BLaER1 treated with 17β-estradiol and CSF1 and Interleukin-3, amounts not matched to agents 10 nM and 100 nM (cell line): ENCODE data around the gene NPHP4.

Experiments used
- H3K27ac ChIP-seq, 11 experiments: shearing (Covaris generic); formaldehyde crosslinking; 2 replicates each; pipeline ENCODE4 v1.8.1; 2022
- H3K27me3 ChIP-seq, 11 experiments: shearing (Covaris generic); formaldehyde crosslinking; 2 replicates each; pipeline ENCODE4 v1.8.1; 2022
- H3K36me3 ChIP-seq, 11 experiments: shearing (Covaris generic); formaldehyde crosslinking; 2 replicates each; pipeline ENCODE4 v1.8.1; 2022
- H3K4me1 ChIP-seq, 10 experiments: shearing (Covaris generic); formaldehyde crosslinking; 2 replicates each; pipeline ENCODE4 v1.8.1; 2022
- H3K4me2 ChIP-seq, 11 experiments: shearing (Covaris generic); formaldehyde crosslinking; 2 replicates each; pipeline ENCODE4 v1.8.1; 2022
- H3K4me3 ChIP-seq, 10 experiments: shearing (Covaris generic); formaldehyde crosslinking; 2 replicates each; pipeline ENCODE4 v1.8.1; 2022
- H3K9ac ChIP-seq, 11 experiments: shearing (Covaris generic); formaldehyde crosslinking; 2 replicates each; pipeline ENCODE4 v1.8.1; 2022
- H3K9me3 ChIP-seq, 11 experiments: shearing (Covaris generic); formaldehyde crosslinking; replicated peaks in 1 of 11; 2 replicates each; pipeline ENCODE4 v1.8.1; 2022
- H4K20me1 ChIP-seq, 11 experiments: shearing (Covaris generic); formaldehyde crosslinking; 2 replicates each; pipeline ENCODE4 v1.8.1; 2022
- Cebpa-rat ChIP-seq, 11 experiments: shearing (Covaris generic); IDR thresholded peaks; 2 replicates each; pipeline ENCODE4 v1.8.1; 2022

Gene NPHP4

GRCh38 chr1:5875345-5875910, 116.8 kb downstream of the NPHP4 start:
- no peak overlapping the region for H3K9ac ChIP-seq
- H3K36me3 ChIP-seq = peaks cover 69 to 97% (median 84%) of the 10 kb centered on the region in 11 experiments
- H3K27me3 ChIP-seq = no peaks in the 10 kb centered on the region
- peaks cover 0 to 10% (median 0%) of the 10 kb centered on the region in 11 experiments; a peak in 1 of 22 replicates for H4K20me1 ChIP-seq
- no peak overlapping the region for H3K4me2 ChIP-seq
- no peak for TF ChIP-seq Cebpa-rat (IDR thresholded peaks at IDR 0.05)
- H3K4me3 ChIP-seq = no peak overlapping the region
- H3K27ac ChIP-seq = no peak overlapping the region
- H3K4me1 ChIP-seq = peaks cover 0 to 29% (median 13%) of the 10 kb centered on the region in 10 experiments; a peak in 13 of 20 replicates
- H3K9me3 ChIP-seq = peaks cover 12 to 16% (median 14%) of the 10 kb centered on the region in 11 experiments

GRCh38 chr1:5874416-5875110, 117.7 kb downstream of the NPHP4 start:
- TF ChIP-seq Cebpa-rat (IDR thresholded peaks at IDR 0.05) = no peak
- no peak overlapping the region for H3K4me3 ChIP-seq
- H4K20me1 ChIP-seq = peaks cover 0 to 10% (median 0%) of the 10 kb centered on the region in 11 experiments; a peak in 1 of 22 replicates
- no peak overlapping the region for H3K9ac ChIP-seq
- H3K27me3 ChIP-seq = no peaks in the 10 kb centered on the region
- H3K27ac ChIP-seq = no peak overlapping the region
- peaks cover 66 to 97% (median 81%) of the 10 kb centered on the region in 11 experiments for H3K36me3 ChIP-seq
- peaks cover 3 to 7% (median 5%) of the 10 kb centered on the region in 11 experiments for H3K9me3 ChIP-seq
- H3K4me1 ChIP-seq = peaks cover 0 to 22% (median 13%) of the 10 kb centered on the region in 10 experiments; a peak in 13 of 20 replicates
- H3K4me2 ChIP-seq = no peak overlapping the region

GRCh38 chr1:5873556-5873955, 118.7 kb downstream of the NPHP4 start:
- H3K27me3 ChIP-seq = no peaks in the 10 kb centered on the region
- peaks cover 58 to 92% (median 78%) of the 10 kb centered on the region in 11 experiments for H3K36me3 ChIP-seq
- H3K9me3 ChIP-seq = peaks cover 0 to 6% (median 0%) of the 10 kb centered on the region in 11 experiments; a peak in 2 of 22 replicates
- peaks cover 0 to 10% (median 0%) of the 10 kb centered on the region in 11 experiments; a peak in 2 of 22 replicates for H4K20me1 ChIP-seq
- no peak for TF ChIP-seq Cebpa-rat (IDR thresholded peaks at IDR 0.05)
- H3K9ac ChIP-seq = no peak overlapping the region
- H3K4me2 ChIP-seq = no peak overlapping the region
- peaks cover 0 to 12% (median 7%) of the 10 kb centered on the region in 10 experiments; a peak in 13 of 20 replicates for H3K4me1 ChIP-seq
- H3K4me3 ChIP-seq = no peak overlapping the region
- H3K27ac ChIP-seq = no peak overlapping the region

GRCh38 chr1:5872886-5873285, 119.3 kb downstream of the NPHP4 start:
- Histone ChIP-seq H3K9ac (no peak overlapping the region), H3K27me3 (no peaks in the 10 kb centered on the region), H3K4me1 (peaks cover 0 to 5% (median 0%) of the 10 kb centered on the region in 10 experiments; a peak in 6 of 20 replicates), H4K20me1 (peaks cover 0 to 10% (median 0%) of the 10 kb centered on the region in 11 experiments; a peak in 3 of 22 replicates), H3K36me3 (peaks cover 61 to 91% (median 75%) of the 10 kb centered on the region in 11 experiments), H3K4me3 (no peak overlapping the region), H3K4me2 (no peak overlapping the region), H3K27ac (no peak overlapping the region), H3K9me3 (peaks cover 0 to 7% (median 0%) of the 10 kb centered on the region in 11 experiments; a peak in 2 of 22 replicates)
- TF ChIP-seq Cebpa-rat (IDR thresholded peaks at IDR 0.05) = no peak

GRCh38 chr1:5868931-5869500, 123.2 kb downstream of the NPHP4 start:
- H3K4me2 ChIP-seq = no peak overlapping the region
- no peak overlapping the region for H3K9ac ChIP-seq
- no peak for TF ChIP-seq Cebpa-rat (IDR thresholded peaks at IDR 0.05)
- H3K4me1 ChIP-seq = peaks cover 7 to 11% (median 10%) of the 10 kb centered on the region in 10 experiments; a peak in 16 of 20 replicates
- H4K20me1 ChIP-seq = peaks cover 0 to 19% (median 0%) of the 10 kb centered on the region in 11 experiments; a peak in 3 of 22 replicates
- H3K4me3 ChIP-seq = no peak overlapping the region
- H3K27me3 ChIP-seq = no peaks in the 10 kb centered on the region
- peaks cover 0 to 7% (median 0%) of the 10 kb centered on the region in 11 experiments; a peak in 2 of 22 replicates for H3K9me3 ChIP-seq
- H3K36me3 ChIP-seq = peaks cover 35 to 89% (median 47%) of the 10 kb centered on the region in 11 experiments
- no peak overlapping the region for H3K27ac ChIP-seq

- H3K4me2 ChIP-seq = peak overlapping the region in 5 of 11 experiments; percentile 34 to 59 (median 45); a peak in 9 of 22 replicates
- peaks cover 18 to 86% (median 37%) of the 10 kb centered on the region in 11 experiments; a peak in 19 of 22 replicates for H3K36me3 ChIP-seq
- H3K4me1 ChIP-seq = peaks cover 7 to 11% (median 10%) of the 10 kb centered on the region in 10 experiments; a peak in 16 of 20 replicates
- H3K27me3 ChIP-seq = no peaks in the 10 kb centered on the region
- TF ChIP-seq Cebpa-rat (IDR thresholded peaks at IDR 0.05) = no peak
- peaks cover 0 to 9% (median 0%) of the 10 kb centered on the region in 11 experiments; a peak in 4 of 22 replicates for H4K20me1 ChIP-seq
- peaks cover 0 to 7% (median 0%) of the 10 kb centered on the region in 11 experiments; a peak in 2 of 22 replicates for H3K9me3 ChIP-seq
- no peak overlapping the region for H3K4me3 ChIP-seq
- 0 out of 22 replicates have a peak overlapping the region, but pooled peaks of 1 of the 11 experiments have one; percentile 31 for H3K9ac ChIP-seq
- H3K27ac ChIP-seq = 0 out of 22 replicates have a peak overlapping the region, but pooled peaks of 1 of the 11 experiments have one; percentile 17
These were observed 126.5 kb downstream of the NPHP4 start for GRCh38 chr1:5865774-5866173.

GRCh38 chr1:5865056-5865455, 127.2 kb downstream of the NPHP4 start:
- H4K20me1 ChIP-seq = peaks cover 0 to 14% (median 0%) of the 10 kb centered on the region in 11 experiments; a peak in 5 of 22 replicates
- no peak for TF ChIP-seq Cebpa-rat (IDR thresholded peaks at IDR 0.05)
- peaks cover 7 to 11% (median 10%) of the 10 kb centered on the region in 10 experiments; a peak in 16 of 20 replicates for H3K4me1 ChIP-seq
- peaks cover 17 to 84% (median 31%) of the 10 kb centered on the region in 11 experiments; a peak in 17 of 22 replicates for H3K36me3 ChIP-seq
- H3K27me3 ChIP-seq = no peaks in the 10 kb centered on the region
- H3K4me2 ChIP-seq = peak overlapping the region in 8 of 11 experiments; percentile 6 to 59 (median 38); a peak in 16 of 22 replicates
- no peak overlapping the region for H3K4me3 ChIP-seq
- H3K9me3 ChIP-seq = peaks cover 0 to 7% (median 0%) of the 10 kb centered on the region in 11 experiments; a peak in 2 of 22 replicates
- H3K9ac ChIP-seq = peak overlapping the region in 2 of 11 experiments; percentile 31 to 47; a peak in 2 of 22 replicates
- H3K27ac ChIP-seq = peak overlapping the region in 1 of 11 experiments; percentile 17; a peak in 1 of 22 replicates

GRCh38 chr1:5864256-5864655, 128.0 kb downstream of the NPHP4 start:
- Histone ChIP-seq H3K4me1 (peaks cover 7 to 13% (median 10%) of the 10 kb centered on the region in 10 experiments; a peak in 16 of 20 replicates), H4K20me1 (peaks cover 0 to 22% (median 0%) of the 10 kb centered on the region in 11 experiments; a peak in 5 of 22 replicates), H3K27ac (no peak overlapping the region), H3K9me3 (peaks cover 0 to 7% (median 0%) of the 10 kb centered on the region in 11 experiments; a peak in 2 of 22 replicates), H3K27me3 (no peaks in the 10 kb centered on the region), H3K4me2 (no peak overlapping the region), H3K36me3 (peaks cover 12 to 81% (median 31%) of the 10 kb centered on the region in 11 experiments; a peak in 15 of 22 replicates), H3K4me3 (no peak overlapping the region), H3K9ac (no peak overlapping the region)
- TF ChIP-seq Cebpa-rat (IDR thresholded peaks at IDR 0.05) = no peak
